Activated naive CD4-positive, alpha-beta T cell treated with anti-CD3 and anti-CD28 coated beads, Interleukin-2, amount 50 U/mL, for 24 hours (primary cell): ENCODE measurements around the gene FGF12.
"Not testable (repeated sequence)": the region's sequence is repeated elsewhere in the genome, so short reads cannot be mapped to it uniquely, and the experiment has no call there.

ENCODE experiments used
- H3K27ac Mint-ChIP-seq: one replicate; pipeline ENCODE4 v1.8.0; 2021; ENCODE audit warnings: mild to moderate bottlenecking, mixed read lengths
- H3K27me3 Mint-ChIP-seq: one replicate; pipeline ENCODE4 v1.8.0; 2021; ENCODE audit warnings: mixed read lengths
- H3K36me3 Mint-ChIP-seq: one replicate; pipeline ENCODE4 v1.8.0; 2021; ENCODE audit warnings: mixed read lengths
- H3K4me1 Mint-ChIP-seq: one replicate; pipeline ENCODE4 v1.8.0; 2021; ENCODE audit warnings: mixed read lengths
- H3K4me3 Mint-ChIP-seq: one replicate; pipeline ENCODE4 v1.8.0; 2021; ENCODE audit warnings: mild to moderate bottlenecking, mixed read lengths
- H3K9me3 Mint-ChIP-seq: one replicate; pipeline ENCODE4 v1.8.0; 2021; ENCODE audit warnings: mixed read lengths

Gene FGF12

DNA sequence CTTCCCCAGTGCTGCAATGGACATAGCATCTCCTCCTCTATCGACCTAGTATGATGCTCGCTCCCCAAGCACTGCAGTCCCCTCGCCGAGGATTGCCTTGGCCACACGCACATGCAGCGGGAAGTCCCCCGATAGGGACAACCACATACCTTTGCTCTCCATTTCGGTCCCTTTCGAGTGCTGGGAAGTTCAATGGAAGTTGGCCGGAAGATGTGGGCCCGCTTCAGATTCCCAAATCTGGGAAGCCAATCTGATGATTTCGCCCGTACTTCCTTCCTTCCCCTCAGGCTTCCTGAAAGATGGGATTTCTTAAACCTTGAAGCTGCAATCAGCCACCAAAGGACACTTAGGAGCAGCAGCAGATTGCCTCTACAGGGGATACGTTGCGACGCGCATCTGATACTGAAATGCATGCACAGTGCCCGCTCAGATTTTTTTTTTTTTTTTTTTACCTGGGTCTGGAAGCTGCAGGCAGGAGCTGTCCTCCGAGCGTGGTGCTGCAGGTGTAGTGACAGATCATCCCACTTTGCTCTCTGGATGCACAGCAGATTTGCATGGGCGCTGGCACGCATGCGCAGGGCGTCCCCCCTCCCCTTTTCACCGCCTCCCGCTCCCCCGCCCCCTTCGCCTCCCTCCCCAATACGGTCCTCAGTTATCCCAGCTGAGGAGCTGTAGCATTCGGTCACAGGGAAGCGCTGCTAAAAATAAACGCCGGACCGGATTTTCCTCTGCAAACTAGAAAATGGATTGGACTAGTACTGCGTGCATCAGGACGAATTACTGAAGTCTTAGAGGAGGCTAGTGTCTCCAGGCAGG is at the start of gene FGF12:
Gene FGF12 (minus strand): TSS at position 510 of the 816 bp plus-strand sequence.
- peaks cover 22% of the 10 kb centered on the region for H3K27me3 Mint-ChIP-seq
- no peak within 1 kb of the TSS for H3K4me3 Mint-ChIP-seq
- no peaks in the 10 kb centered on the region for H3K36me3 Mint-ChIP-seq
- H3K4me1 Mint-ChIP-seq = no peaks in the 10 kb centered on the region
- no peaks in the 10 kb centered on the region for H3K9me3 Mint-ChIP-seq
- H3K27ac Mint-ChIP-seq = no peak within 1 kb of the TSS

DNA sequence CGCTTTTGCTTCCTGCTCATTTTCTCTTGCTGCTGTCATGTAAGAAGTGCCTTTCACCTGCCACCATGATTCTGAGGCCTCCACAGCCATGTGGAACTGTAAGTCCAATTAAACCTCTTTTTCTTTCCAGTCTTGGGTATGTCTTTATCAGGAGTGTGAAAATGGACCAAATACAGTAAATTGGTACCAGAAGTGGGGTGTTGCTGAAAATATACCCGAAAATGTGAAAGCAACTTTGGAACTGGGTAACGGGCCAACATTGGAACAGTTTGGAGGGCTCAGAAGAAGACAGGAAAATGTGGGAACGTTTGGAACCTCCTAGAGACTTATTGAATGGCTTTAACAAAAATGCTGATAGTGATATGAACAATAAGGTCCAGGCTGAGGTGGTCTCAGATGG is 47.0 kb upstream of the FGF12 start:
- not testable (repeated sequence) for H3K27me3 Mint-ChIP-seq, H3K4me3 Mint-ChIP-seq, H3K4me1 Mint-ChIP-seq, H3K27ac Mint-ChIP-seq, H3K36me3 Mint-ChIP-seq
- H3K9me3 Mint-ChIP-seq = peaks cover 18% of the 10 kb centered on the region

DNA sequence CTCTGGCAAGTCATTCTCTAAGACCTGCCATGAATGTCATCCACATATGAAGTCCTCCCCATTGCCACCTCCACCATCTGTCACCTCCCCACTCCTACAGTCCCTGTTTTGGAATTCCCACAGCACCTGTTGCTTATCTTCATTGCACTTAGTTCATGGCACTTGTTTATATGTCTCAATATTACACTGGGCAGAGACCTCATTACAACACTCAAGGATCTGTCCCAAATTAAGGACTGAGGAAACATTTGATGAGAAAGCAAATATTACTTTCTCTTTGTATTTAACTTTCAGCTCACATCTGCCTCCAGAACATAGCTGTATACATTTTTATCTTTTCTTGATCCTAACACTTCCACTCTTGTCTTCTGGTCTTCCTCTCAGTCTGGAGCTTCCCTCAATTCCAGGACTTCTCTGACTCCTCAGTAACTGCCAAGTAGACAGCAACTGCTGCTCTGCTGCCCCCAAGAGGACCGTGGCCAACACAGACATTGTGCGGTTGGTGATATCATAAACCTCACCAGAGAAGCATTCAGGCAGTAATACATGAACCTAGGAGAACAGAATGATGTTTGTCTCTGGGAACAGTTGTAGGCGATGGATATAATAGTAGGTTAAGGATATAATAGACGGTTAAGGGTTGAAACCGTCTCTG is 45.0 kb upstream of the FGF12 start:
- Mint-ChIP-seq H3K4me1 (no peaks in the 10 kb centered on the region), H3K27me3 (no peaks in the 10 kb centered on the region), H3K27ac (no peak overlapping the region), H3K4me3 (no peak overlapping the region), H3K9me3 (peaks cover 18% of the 10 kb centered on the region), H3K36me3 (peaks cover 5% of the 10 kb centered on the region)

DNA sequence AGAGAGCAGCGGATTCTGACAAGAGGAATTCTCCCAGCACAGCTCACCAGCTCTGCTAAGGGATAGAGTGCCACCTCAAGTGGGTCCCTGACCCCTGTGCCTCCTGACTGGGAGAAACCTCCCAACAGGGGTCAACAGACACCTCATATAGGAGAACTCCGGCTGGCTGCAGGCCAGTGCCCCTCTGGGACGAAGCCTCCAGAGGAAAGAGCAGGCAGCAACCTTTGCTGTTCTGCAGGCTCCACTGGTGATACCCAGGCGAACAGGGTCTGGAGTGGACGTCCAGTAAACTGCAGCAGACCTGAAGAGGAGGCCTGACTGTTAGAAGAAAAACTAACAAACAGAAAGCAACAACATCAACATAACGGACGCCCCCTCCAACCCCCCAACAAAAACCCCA is 31.3 kb upstream of the FGF12 start:
- no peak overlapping the region for H3K27ac Mint-ChIP-seq

DNA sequence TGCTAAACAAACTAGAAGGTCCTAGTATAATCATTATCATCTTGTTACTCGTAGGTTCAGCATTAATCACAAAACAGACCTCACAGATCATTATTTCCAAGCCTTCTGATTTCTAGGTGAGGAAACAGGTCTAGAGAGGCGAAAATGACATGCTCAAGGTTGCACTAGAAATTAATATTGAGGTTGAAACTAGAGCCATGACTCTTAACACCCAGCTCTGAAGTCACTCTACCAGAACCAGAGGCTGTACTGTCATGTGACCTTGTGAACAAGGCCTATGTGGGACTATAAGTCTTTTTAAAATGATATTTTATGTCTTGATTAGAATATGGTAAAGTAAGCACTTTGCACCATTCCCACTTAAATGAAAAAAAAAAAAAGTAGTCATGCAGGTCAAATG is 23.8 kb upstream of the FGF12 start:
- H3K27ac Mint-ChIP-seq = no peak overlapping the region
- no peaks in the 10 kb centered on the region for H3K4me1 Mint-ChIP-seq
- H3K9me3 Mint-ChIP-seq = peaks cover 4% of the 10 kb centered on the region
- H3K4me3 Mint-ChIP-seq = no peak overlapping the region
- H3K27me3 Mint-ChIP-seq = peaks cover 7% of the 10 kb centered on the region
- no peaks in the 10 kb centered on the region for H3K36me3 Mint-ChIP-seq

More for the DNA sequence above, 31.3 kb upstream of the FGF12 start:
- Mint-ChIP-seq H3K9me3 (peaks cover 4% of the 10 kb centered on the region), H3K27me3 (peaks cover 8% of the 10 kb centered on the region), H3K36me3 (no peaks in the 10 kb centered on the region), H3K4me1 (no peaks in the 10 kb centered on the region), H3K4me3 (no peak overlapping the region)

DNA sequence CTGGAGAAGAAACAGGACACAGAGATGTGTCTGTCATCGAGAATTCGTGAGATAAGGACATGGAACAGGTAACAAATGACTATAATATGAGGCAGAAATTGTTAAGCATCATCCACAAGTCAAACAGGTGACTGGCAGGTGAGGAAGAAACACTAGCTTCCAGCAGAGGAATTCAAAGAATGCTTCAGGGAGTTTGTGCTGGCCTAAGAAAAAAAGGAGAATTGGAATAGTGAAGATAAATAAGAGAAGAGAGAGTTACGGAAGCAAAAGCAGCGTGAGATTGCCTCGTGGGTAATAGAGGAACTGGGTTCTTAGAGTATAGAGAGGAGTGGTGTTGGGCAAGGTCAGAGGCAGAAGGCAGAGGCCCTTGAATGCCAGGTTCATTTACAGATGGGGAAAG is 22.9 kb upstream of the FGF12 start:
- no peaks in the 10 kb centered on the region for H3K9me3 Mint-ChIP-seq
- no peaks in the 10 kb centered on the region for H3K4me1 Mint-ChIP-seq
- no peak overlapping the region for H3K4me3 Mint-ChIP-seq
- peaks cover 2% of the 10 kb centered on the region for H3K27me3 Mint-ChIP-seq
- H3K36me3 Mint-ChIP-seq = no peaks in the 10 kb centered on the region
- H3K27ac Mint-ChIP-seq = no peak overlapping the region

DNA sequence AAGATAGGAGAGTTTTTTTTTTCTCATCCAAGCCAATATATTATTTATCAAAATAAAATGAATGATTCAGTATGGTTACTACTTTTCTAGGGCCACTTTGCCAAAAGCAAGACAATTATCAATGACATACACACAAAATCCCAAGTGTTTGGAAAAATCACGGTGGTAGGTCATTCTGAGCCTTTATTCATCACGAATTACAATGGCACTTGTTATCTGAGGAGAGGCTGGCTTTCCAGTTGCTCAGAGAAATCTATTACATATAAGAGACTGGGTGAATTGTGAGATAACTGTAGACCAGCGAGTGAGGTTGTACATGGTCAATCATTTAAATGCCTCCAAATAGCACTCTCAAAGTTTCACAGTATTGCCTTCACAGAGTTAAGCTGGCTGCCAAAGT is 20.4 kb upstream of the FGF12 start:
- H3K4me3 Mint-ChIP-seq = no peak overlapping the region
- no peaks in the 10 kb centered on the region for H3K9me3 Mint-ChIP-seq
- peaks cover 1% of the 10 kb centered on the region for H3K27me3 Mint-ChIP-seq

DNA sequence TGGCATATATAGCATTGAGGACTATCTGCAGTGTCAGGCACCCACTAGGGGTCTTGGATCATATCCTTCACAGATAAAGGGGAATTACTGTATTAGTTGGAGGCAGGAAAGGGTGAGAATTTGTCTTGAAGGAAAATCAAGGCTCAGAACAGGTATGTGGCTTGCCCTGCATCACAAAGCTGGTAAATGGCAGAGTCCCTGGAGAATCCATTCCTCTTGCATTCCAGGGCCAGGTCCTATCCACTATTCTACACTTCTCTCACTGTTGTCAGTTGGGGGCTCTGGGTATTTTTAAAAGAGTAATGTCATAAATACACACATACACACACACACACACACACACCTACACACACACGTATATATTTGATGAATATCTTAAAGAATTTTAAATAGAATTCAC is 19.8 kb upstream of the FGF12 start:
- Mint-ChIP-seq H3K9me3 (no peaks in the 10 kb centered on the region), H3K4me1 (no peaks in the 10 kb centered on the region), H3K36me3 (no peaks in the 10 kb centered on the region), H3K4me3 (no peak overlapping the region), H3K27me3 (peaks cover 1% of the 10 kb centered on the region), H3K27ac (no peak overlapping the region)

More for the DNA sequence above, 20.4 kb upstream of the FGF12 start:
- Mint-ChIP-seq H3K4me1 (no peaks in the 10 kb centered on the region), H3K36me3 (no peaks in the 10 kb centered on the region), H3K27ac (no peak overlapping the region)

DNA sequence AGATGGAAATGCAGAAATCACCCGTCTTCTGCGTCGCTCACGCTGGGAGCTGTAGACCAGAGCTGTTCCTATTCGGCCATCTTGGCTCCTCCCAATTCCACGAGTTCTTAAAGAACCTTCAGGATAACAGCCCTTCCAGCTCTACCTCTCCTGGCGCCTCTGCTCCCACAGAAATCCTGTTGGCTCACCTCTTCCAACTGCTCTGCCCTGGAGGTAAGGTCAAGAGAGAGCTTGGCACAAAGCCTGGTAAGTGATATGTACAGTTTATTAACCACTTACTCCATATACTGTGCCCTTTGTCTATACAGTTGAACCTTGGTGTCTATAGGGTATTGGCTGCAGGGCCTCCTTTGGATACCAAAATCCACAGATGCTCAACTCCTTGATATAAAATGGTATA is 17.8 kb upstream of the FGF12 start:
- Mint-ChIP-seq H3K27me3 (peaks cover 1% of the 10 kb centered on the region), H3K4me3 (no peak overlapping the region)

DNA sequence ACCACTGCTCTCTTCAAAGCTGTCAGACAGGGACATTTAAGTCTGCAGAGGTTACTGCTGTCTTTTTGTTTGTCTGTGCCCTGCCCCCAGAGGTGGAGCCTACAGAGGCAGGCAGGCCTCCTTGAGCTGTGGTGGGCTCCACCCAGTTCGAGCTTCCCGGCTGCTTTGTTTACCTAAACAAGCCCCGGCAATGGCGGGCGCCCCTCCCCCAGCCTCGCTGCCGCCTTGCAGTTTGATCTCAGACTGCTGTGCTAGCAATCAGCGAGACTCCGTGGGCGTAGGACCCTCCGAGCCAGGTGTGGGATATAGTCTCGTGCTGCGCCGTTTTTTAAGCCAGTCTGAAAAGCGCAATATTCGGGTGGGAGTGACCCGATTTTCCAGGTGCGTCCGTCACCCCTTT is 17.3 kb upstream of the FGF12 start:
- not testable (repeated sequence) for H3K4me1 Mint-ChIP-seq, H3K27me3 Mint-ChIP-seq, H3K36me3 Mint-ChIP-seq, H3K27ac Mint-ChIP-seq, H3K9me3 Mint-ChIP-seq, H3K4me3 Mint-ChIP-seq

More for the DNA sequence above, 17.8 kb upstream of the FGF12 start:
- H3K27ac Mint-ChIP-seq = no peak overlapping the region
- no peaks in the 10 kb centered on the region for H3K4me1 Mint-ChIP-seq
- no peaks in the 10 kb centered on the region for H3K9me3 Mint-ChIP-seq
- no peaks in the 10 kb centered on the region for H3K36me3 Mint-ChIP-seq

DNA sequence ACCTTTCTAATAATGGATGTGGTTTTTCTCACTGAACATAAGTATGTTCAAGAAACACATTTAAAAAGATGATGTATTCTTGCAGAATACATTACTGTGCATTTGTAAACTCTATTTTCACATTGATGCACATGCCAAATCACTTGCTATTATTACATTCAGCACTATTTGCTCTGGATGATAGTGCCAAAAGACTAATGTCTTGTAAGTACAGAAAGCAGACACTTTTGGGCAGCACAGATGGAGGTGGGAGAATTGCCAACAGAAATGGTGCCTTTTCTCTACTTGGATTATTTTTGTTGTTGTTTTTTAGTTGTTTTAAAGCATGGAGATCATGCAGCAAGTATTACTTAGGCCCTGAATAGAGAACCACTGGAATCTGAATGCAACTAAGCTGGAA is 10.2 kb upstream of the FGF12 start:
- no peak overlapping the region for H3K4me3 Mint-ChIP-seq
- no peaks in the 10 kb centered on the region for H3K27me3 Mint-ChIP-seq
- no peak overlapping the region for H3K27ac Mint-ChIP-seq
- H3K9me3 Mint-ChIP-seq = no peaks in the 10 kb centered on the region
- no peaks in the 10 kb centered on the region for H3K4me1 Mint-ChIP-seq
- H3K36me3 Mint-ChIP-seq = no peaks in the 10 kb centered on the region

DNA sequence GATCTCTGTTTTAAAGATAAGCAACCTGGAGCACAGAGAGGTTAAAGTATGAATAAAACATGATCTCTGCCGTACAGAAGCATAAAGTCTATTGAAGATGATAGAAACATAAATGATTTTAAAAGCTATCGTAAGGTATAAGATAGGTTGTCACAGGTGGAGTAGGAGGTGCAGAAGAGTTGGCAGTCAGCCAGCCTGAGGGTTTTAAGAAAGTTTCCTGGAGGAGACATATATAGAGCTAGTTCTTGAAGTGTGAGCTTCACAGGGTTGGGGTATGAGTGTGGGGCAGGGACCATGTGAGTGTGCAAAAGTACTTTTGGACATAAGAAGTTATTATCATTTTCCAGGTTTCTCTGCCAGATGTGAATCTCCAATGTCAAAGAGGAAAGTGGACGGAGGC is 3.9 kb upstream of the FGF12 start:
- H3K27me3 Mint-ChIP-seq = peaks cover 20% of the 10 kb centered on the region
- H3K4me1 Mint-ChIP-seq = no peaks in the 10 kb centered on the region
- no peaks in the 10 kb centered on the region for H3K36me3 Mint-ChIP-seq
- no peak overlapping the region for H3K27ac Mint-ChIP-seq
- H3K9me3 Mint-ChIP-seq = no peaks in the 10 kb centered on the region
- H3K4me3 Mint-ChIP-seq = no peak overlapping the region

DNA sequence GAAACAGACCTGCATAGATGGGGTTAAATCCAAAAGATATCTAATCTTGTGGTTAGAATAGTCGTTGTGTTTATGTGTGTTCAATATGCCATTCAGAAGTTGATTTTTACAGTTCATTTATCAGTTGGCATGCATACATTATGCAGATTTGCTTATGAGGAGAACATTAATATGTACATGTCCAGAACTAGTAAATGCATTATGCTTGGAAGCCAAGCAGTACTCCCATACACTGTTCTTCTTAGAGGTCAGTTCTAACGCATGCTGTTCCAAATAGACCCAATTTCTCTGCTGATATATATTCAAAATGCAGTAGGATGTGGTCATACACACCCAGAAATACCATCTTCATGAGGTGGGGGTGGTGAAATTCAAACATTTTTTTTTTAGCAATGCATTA is 956 bp downstream of the FGF12 start:
- no peak overlapping the region for H3K27ac Mint-ChIP-seq
- H3K4me1 Mint-ChIP-seq = no peaks in the 10 kb centered on the region
- peaks cover 27% of the 10 kb centered on the region for H3K27me3 Mint-ChIP-seq
- H3K36me3 Mint-ChIP-seq = no peaks in the 10 kb centered on the region
- H3K9me3 Mint-ChIP-seq = no peaks in the 10 kb centered on the region
- H3K4me3 Mint-ChIP-seq = no peak overlapping the region

DNA sequence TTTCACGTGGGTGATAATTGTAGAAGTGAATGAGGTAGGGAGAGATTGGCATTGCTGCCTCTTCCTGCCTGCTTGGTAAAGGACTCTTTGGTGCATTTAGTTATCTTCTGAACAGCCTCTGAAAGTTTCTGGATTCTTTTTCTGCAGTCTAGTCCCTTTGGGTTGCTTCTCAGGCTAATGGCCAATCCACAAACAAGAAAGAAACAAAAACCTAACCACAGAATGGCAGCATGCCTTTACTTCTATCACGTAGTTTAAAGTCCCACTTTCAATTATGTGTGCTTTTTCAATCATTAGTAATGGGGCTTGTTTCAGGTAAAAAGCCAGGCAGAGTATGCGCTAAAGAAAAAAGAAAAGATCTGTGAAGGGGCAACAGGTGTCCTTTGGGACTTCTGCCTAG is 7.4 kb downstream of the FGF12 start:
- peaks cover 9% of the 10 kb centered on the region for H3K27me3 Mint-ChIP-seq
- no peak overlapping the region for H3K4me3 Mint-ChIP-seq
- H3K27ac Mint-ChIP-seq = no peak overlapping the region
- H3K4me1 Mint-ChIP-seq = no peaks in the 10 kb centered on the region
- no peaks in the 10 kb centered on the region for H3K9me3 Mint-ChIP-seq
- H3K36me3 Mint-ChIP-seq = no peaks in the 10 kb centered on the region

DNA sequence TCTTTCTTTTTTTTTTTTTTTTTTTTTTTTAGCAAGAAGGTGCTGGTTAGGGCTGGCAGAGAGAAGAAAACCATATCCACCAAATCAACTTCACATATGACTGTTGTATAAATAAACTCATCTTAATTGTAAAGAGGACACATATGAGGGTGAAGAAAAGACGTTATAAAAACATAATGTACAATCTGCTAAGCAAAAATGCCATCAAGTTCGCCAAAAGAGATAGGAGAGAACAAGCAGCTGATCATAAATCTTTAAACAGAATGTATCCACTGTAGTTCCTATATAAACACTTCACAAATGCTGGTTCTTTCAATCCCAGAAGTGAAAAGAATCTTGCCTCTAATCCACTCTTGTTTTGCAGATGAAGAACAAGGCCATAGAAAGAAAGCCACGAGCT is 9.2 kb downstream of the FGF12 start:
- Mint-ChIP-seq H3K4me1 (no peaks in the 10 kb centered on the region), H3K36me3 (no peaks in the 10 kb centered on the region), H3K27me3 (peaks cover 9% of the 10 kb centered on the region), H3K27ac (no peak overlapping the region), H3K9me3 (no peaks in the 10 kb centered on the region), H3K4me3 (no peak overlapping the region)

DNA sequence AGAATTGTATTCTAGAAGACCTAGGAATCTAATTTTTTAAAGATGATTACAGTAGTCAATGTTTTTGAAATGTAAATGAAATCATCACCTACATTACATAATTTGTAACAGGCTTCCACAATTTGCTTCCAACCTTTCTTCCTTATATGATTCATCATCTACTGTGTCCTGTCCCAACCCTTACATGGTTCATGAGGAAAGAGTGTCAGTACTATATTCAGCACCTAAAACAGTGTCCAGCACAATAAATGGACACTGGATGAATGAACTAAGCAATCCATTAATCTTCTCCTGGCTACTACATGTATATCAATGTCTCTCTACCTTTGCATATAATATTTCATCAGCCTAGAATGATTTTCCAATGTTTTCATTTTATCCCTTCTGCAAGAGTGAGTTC is 12.2 kb downstream of the FGF12 start:
- no peak overlapping the region for H3K4me3 Mint-ChIP-seq
- H3K27me3 Mint-ChIP-seq = no peaks in the 10 kb centered on the region
- H3K36me3 Mint-ChIP-seq = no peaks in the 10 kb centered on the region
- peaks cover 4% of the 10 kb centered on the region for H3K9me3 Mint-ChIP-seq
- no peaks in the 10 kb centered on the region for H3K4me1 Mint-ChIP-seq
- H3K27ac Mint-ChIP-seq = no peak overlapping the region

DNA sequence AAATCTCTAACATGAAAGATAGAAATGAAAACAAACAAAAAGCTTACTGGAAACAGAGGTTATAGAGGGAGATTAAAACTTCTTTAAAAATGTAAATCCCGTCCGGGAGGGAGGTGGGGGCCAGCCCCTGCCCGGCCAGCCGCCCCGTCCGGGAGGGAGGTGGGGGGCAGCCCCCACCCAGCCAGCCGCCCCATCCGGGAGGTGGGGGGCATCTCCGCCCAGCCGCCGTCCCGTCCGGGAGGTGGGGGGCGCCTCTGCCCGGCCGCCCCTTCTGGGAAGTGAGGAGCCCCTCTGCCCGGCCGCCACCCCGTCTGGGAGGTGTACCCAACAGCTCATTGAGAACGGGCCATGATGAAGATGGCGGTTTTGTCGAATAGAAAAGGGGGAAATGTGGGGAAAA is 16.2 kb downstream of the FGF12 start:
- H3K4me1 Mint-ChIP-seq, H3K36me3 Mint-ChIP-seq, H3K27ac Mint-ChIP-seq, H3K9me3 Mint-ChIP-seq, H3K4me3 Mint-ChIP-seq, H3K27me3 Mint-ChIP-seq: not testable (repeated sequence)
